ENCODE data around the gene MBD6. TPM values are rescaled to one million over a fixed set of nuclear protein-coding genes. Genes with fewer than 3 reads are reported as not detected.
"Not testable (repeated sequence)": the region's sequence is repeated elsewhere in the genome, so short reads cannot be mapped to it uniquely, and the experiment has no call there.

MBD6 gene
- total RNA-seq, 1 experiment from 2014 or later = 60.1 TPM

- peaks cover 20% of the 10 kb centered on the region for H3K4me1 ChIP-seq
- no peak overlapping the region for H3K4me3 ChIP-seq
- peaks cover 77% of the 10 kb centered on the region for H3K36me3 ChIP-seq
- H3K27ac ChIP-seq = no peak overlapping the region
- no peaks in the 10 kb centered on the region for H3K27me3 ChIP-seq
- H3K9me3 ChIP-seq (replicated peaks) = no peaks in the 10 kb centered on the region
- no peak for DNase-seq
Observed at GRCh38 chr12:57516617-57517153, 5.9 kb upstream of the MBD6 start.

GRCh38 chr12:57517187-57517586 is 5.4 kb upstream of the MBD6 start:
- H3K4me3 ChIP-seq = no peak overlapping the region
- H3K4me1 ChIP-seq = peaks cover 25% of the 10 kb centered on the region
- no peak overlapping the region for H3K27ac ChIP-seq
- DNase-seq = peak in 1 of 2 experiments; percentile 58
- H3K9me3 ChIP-seq (replicated peaks) = no peaks in the 10 kb centered on the region
- no peaks in the 10 kb centered on the region for H3K27me3 ChIP-seq
- H3K36me3 ChIP-seq = peaks cover 72% of the 10 kb centered on the region

- H3K27ac ChIP-seq; H3K9me3 ChIP-seq (replicated peaks); H3K4me3 ChIP-seq; DNase-seq; H3K27me3 ChIP-seq: not testable (repeated sequence)
- Histone ChIP-seq H3K4me1 (peaks cover 25% of the 10 kb centered on the region), H3K36me3 (peaks cover 67% of the 10 kb centered on the region)
Observed at GRCh38 chr12:57517718-57518117, 4.9 kb upstream of the MBD6 start.

GRCh38 chr12:57518176-57518919 is 4.3 kb upstream of the MBD6 start:
- Histone ChIP-seq H3K27ac (no peak overlapping the region), H3K4me3 (no peak overlapping the region), H3K27me3 (no peaks in the 10 kb centered on the region), H3K9me3 (replicated peaks) (no peaks in the 10 kb centered on the region), H3K36me3 (peaks cover 60% of the 10 kb centered on the region), H3K4me1 (peaks cover 26% of the 10 kb centered on the region)
- DNase-seq = no peak

GRCh38 chr12:57518920-57519795 is 3.5 kb upstream of the MBD6 start:
- Histone ChIP-seq H3K36me3 (peaks cover 52% of the 10 kb centered on the region), H3K27ac (peak overlapping the region; percentile 79), H3K4me3 (peak overlapping the region; percentile 74), H3K27me3 (no peaks in the 10 kb centered on the region), H3K4me1 (peaks cover 34% of the 10 kb centered on the region), H3K9me3 (replicated peaks) (no peaks in the 10 kb centered on the region)
- peak in 1 of 2 experiments; percentile 94 for DNase-seq

GRCh38 chr12:57519796-57520052 is 2.9 kb upstream of the MBD6 start:
- peak; percentile 90 to 96 for DNase-seq
- Histone ChIP-seq H3K27me3 (no peaks in the 10 kb centered on the region), H3K4me1 (peaks cover 39% of the 10 kb centered on the region)

GRCh38 chr12:57520053-57520818 is 2.4 kb upstream of the MBD6 start, which contains the start of gene DDIT3:
DDIT3 (minus strand) TSS chr12:57520514; CDS start chr12:57517406, 3,108 bp downstream.
- H3K36me3 ChIP-seq = peaks cover 46% of the 10 kb centered on the region
- H3K4me1 ChIP-seq = peaks cover 43% of the 10 kb centered on the region
- DNase-seq = peak; percentile 100
- H3K27ac ChIP-seq = peak within 1 kb of the TSS; percentile 79
- no peaks in the 10 kb centered on the region for H3K27me3 ChIP-seq
- H3K9me3 ChIP-seq (replicated peaks) = no peaks in the 10 kb centered on the region
- H3K4me3 ChIP-seq = peak within 1 kb of the TSS; percentile 74

More at GRCh38 chr12:57519796-57520052, 2.9 kb upstream of the MBD6 start:
- H3K27ac ChIP-seq = peak overlapping the region; percentile 79
- no peaks in the 10 kb centered on the region for H3K9me3 ChIP-seq (replicated peaks)
- peaks cover 47% of the 10 kb centered on the region for H3K36me3 ChIP-seq
- H3K4me3 ChIP-seq = peak overlapping the region; percentile 74

GRCh38 chr12:57521525-57522010 is 1.1 kb upstream of the MBD6 start:
- Histone ChIP-seq H3K4me3 (peak overlapping the region; percentile 65), H3K27me3 (no peaks in the 10 kb centered on the region), H3K36me3 (peaks cover 41% of the 10 kb centered on the region), H3K27ac (peak overlapping the region; percentile 75), H3K9me3 (replicated peaks) (no peaks in the 10 kb centered on the region), H3K4me1 (peaks cover 43% of the 10 kb centered on the region)
- peak; percentile 98 to 99 for DNase-seq

GRCh38 chr12:57522887-57523705 is 472 bp downstream of the MBD6 start:
- Histone ChIP-seq H3K36me3 (peaks cover 42% of the 10 kb centered on the region), H3K9me3 (replicated peaks) (no peaks in the 10 kb centered on the region), H3K4me3 (peak overlapping the region; percentile 65), H3K4me1 (peaks cover 43% of the 10 kb centered on the region), H3K27me3 (no peaks in the 10 kb centered on the region), H3K27ac (peak overlapping the region; percentile 75; the same call in 1 of the 2 replicates)
- peak; percentile 87 to 88 for DNase-seq

GRCh38 chr12:57523706-57524614 is 1.3 kb downstream of the MBD6 start:
- DNase-seq = peak in 1 of 2 experiments; percentile 54
- H3K4me1 ChIP-seq = peaks cover 36% of the 10 kb centered on the region

GRCh38 chr12:57524814-57525614 is 2.4 kb downstream of the MBD6 start:
- Histone ChIP-seq H3K36me3 (peaks cover 45% of the 10 kb centered on the region), H3K4me3 (no peak overlapping the region), H3K4me1 (peaks cover 32% of the 10 kb centered on the region), H3K9me3 (replicated peaks) (no peaks in the 10 kb centered on the region), H3K27me3 (no peaks in the 10 kb centered on the region), H3K27ac (no peak overlapping the region)
- DNase-seq = peak; percentile 94 to 96

More at GRCh38 chr12:57523706-57524614, 1.3 kb downstream of the MBD6 start:
- H3K4me3 ChIP-seq = peak overlapping the region; percentile 65
- no peaks in the 10 kb centered on the region for H3K27me3 ChIP-seq
- H3K27ac ChIP-seq = no peak overlapping the region; the same call in 1 of the 2 replicates
- H3K9me3 ChIP-seq (replicated peaks) = no peaks in the 10 kb centered on the region
- peaks cover 42% of the 10 kb centered on the region for H3K36me3 ChIP-seq
